OCI-M1 (cell line): ENCODE data around the gene FBXO3.
"Not testable (repeated sequence)": the region's sequence is repeated elsewhere in the genome, so short reads cannot be mapped to it uniquely, and the experiment has no call there.

ENCODE experiments used
- DNase-seq: peaks from one replicate; lab custom pipeline; 2025; lab: John Stamatoyannopoulos, UW

FBXO3 gene

DNA sequence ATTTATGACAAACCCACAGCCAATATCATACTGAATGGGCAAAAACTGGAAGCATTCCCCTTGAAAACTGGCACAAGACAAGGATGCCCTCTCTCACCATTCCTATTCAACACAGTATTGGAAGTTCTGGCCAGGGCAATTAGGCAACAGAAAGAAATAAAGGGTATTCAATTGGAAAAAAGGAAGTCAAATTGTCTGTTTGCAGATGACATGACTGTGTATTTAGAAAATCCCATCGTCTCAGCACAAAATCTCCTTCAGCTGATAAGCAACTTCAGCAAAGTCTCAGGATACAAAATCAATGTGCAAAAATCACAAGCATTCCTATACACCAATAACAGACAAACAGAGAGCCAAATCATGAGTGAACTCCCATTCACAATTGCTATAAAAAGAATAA lies 46.8 kb downstream of the FBXO3 start:
- peak; percentile 18 for DNase-seq

DNA sequence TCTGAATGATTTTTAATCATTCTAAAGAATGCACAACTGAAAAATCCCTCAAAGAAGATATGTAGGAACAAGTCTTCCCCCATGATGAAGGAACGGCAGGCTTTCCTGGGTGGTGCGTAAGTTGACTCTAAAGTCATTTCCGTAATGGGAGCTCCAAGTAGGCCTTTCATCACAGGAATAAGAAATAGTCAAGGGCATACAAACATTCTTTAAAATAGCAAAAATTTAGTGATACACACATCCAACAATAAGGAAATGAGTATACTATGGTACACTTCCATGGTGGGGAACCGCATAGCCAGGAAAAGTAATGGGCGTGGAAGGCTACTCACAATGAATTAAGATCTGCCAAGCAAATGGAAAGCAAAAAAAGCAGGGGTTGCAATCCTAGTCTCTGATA lies 48.8 kb downstream of the FBXO3 start:
- no peak for DNase-seq

DNA sequence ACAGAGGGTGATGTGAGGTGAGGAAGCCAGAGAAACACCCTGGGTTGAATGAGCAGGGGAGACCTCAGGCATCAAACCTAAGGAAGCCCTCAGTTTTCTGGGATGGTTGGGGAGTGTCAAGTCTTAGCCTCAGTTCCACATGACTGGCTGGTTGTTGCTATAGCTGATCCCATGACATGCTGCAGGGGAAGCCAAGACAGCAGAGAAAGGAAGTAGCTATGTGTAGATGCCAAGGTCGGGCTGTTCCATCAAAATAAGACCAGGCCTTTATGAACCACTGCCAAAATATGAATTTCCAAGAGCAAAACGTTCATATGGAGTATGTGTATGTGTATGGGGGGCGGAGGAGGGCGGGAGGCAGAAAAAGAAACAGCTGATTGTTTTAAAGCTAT lies 49.7 kb downstream of the FBXO3 start:
- DNase-seq, result peak; percentile 34

DNA sequence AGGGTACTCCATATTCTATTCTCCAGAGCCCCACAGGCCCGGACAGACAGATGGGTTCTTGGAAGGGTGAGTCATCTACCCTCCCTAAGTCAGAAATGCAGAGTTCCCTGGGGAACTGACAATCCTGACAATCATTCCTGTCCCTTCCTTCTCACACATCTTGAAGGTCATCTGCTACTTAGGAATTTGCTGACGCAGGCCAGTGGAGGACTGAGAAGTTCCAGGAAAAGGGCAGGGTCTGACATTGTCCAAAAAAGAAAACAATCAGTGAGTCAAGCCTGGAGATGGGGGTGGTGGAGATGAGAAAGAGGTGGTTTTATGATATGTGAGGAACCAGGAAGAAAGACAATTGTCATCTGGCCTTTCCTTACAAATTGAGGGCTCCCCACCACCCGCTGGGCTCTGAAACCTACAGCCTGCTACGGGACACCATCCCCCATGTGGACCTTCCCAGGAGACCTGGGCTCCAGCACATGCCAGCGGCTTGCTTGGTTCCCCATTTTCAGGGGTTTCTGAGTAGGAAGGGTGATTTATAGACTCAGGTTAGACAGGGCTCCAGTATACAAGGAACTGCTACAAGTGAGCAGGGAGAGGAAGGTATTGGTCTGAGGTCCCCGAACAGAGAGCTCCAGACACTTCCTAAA lies 51.0 kb downstream of the FBXO3 start:
- peak; percentile 61 for DNase-seq

DNA sequence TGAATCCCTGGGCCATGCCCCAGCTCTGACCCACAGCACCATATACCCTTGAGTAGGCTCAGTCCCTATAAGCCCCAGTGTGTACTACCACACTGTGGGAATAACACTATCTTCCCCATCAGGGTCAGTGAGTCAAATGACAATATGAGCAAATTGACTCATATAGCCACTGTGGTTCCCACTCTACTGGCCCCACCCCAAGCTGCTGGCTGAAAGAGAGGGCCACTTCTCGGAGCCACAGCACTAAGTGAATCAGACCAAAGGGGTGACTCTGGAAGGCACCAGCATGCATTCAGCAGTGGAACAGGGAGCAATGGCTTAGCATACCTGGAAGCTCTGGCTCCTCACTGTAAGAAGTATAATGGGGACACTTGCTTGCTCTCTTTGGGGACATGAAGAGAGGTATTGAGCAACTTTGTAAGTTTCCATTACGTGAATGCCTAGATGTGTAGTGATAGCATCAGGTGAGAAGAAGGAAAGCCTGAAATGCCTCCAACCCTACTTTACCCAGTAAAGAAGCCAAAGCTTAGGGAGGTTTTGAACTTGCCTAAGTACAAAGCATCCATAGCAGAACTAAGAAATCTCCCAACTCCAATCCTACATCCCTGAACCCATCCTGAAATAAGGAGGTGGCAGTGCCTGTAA lies 51.6 kb downstream of the FBXO3 start:
- DNase-seq, result peak; percentile 59

DNA sequence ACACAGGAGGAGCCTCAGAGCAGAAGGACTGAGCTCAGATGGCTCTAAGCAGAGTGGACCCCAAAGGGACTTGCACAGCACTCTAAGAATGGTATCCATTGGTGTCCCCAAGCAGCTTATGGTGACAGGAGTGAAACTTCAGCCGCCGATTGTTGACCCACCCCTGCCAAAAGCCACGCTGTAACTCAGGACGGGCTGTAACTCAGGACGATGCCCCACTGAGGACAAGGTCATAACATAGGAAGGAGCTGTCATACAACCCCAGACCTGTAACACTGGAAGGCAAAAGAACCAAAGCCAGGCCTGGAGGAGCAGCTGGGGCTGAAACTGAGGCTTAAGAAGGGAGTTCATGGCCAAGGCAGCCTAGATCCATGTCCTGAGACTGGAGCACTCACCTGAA lies 52.3 kb downstream of the FBXO3 start:
- DNase-seq, result no peak

DNA sequence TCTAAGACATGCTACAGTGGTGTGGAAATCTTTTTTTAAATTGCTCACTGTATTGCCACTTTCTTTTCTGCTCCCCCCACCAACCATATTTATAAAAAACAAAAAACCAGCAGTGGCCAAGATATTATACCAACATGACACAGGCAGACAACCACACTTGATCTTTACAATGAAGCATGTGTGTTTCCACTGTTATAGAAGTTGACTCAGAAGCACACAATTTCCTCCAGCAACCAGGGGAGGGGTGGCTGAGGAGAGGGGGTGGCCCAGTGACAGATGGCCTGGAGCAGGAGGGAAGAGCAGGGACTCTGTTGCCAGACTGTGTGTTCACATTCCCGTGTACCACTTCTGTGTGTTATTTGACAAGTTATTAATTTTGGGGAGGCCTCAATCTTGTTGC lies 52.9 kb downstream of the FBXO3 start:
- no peak for DNase-seq

DNA sequence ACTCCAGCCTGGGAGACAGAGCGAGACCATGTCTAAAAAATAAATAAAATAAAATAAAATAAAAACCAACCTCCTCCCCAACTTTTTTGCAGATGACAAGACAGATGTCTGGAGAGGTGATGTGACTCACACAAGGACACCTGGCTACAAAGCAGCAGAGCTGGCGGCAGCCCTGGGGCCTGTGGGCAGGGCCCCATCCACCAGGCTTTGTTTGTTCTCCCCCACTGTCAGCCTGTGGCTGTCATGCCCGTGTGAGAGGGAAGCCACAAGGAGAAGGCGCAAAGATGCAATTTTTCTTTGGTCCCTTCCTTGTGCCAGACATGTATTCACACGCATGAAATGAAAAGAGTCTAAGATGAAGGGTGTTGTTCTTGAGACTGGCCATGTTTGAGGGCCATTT lies 54.7 kb downstream of the FBXO3 start:
- DNase-seq, result no peak

DNA sequence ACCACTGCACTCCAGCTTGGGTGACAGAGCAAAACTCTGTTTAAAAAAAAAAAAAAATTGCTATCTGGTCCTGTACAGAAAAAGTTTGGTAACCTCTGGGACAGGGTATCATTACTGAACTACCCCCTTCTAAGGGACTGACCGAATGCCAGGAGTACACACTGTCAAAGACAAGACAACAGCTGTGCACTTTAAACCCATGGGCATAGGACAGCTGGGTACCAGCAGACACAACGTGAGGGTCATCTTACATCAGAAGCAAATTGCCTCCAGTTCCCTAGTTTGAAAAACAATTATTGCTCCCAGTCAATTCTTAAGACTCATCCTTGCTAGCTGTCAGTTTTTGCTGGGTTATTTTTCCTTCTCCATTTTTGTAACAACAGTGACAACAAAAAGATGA lies 55.9 kb downstream of the FBXO3 start:
- no peak for DNase-seq

DNA sequence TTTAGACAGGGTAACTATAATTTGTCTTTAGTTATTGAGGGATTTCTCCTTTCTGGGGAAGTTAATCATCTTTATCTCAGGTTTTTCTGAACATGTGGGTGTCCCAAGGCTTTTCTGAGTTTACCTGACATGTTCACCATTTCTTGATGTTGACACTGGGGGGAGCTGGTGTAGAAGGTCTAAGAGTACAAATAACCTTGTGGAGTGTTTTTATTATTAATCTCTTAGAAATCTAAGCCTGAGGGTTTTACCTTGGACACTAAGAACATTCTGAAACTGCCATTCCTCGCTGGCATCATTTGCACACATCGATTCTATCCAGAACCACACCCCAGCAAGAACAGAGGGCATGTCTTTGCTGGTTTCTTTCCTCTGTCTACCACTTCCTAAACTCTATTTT lies 58.1 kb downstream of the FBXO3 start:
- DNase-seq, result peak; percentile 61

DNA sequence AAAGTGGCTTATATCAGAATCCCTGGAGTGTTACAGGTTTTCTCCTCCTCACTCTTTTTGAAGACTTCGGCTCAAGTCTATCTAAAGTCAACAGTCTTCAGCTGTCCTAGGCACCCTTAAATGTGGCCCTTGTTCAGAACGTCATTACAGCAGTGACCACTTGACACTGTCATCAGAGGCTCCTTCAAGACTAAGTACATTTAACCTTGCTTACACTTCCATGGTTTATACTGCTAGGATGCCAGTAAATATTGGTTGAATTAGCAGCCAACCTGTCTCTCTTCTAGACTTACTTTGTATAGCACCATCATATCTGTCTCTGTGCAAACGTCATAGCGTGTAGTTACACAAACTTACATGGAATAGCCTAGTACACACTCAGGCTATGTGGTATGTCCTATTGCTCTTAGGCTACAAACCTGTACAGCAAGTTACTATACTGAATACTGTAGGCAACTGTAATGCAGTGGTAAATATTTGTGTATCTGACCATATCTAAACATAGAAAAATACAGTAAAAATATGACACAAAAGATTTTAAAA lies 60.4 kb downstream of the FBXO3 start:
- DNase-seq, result no peak

DNA sequence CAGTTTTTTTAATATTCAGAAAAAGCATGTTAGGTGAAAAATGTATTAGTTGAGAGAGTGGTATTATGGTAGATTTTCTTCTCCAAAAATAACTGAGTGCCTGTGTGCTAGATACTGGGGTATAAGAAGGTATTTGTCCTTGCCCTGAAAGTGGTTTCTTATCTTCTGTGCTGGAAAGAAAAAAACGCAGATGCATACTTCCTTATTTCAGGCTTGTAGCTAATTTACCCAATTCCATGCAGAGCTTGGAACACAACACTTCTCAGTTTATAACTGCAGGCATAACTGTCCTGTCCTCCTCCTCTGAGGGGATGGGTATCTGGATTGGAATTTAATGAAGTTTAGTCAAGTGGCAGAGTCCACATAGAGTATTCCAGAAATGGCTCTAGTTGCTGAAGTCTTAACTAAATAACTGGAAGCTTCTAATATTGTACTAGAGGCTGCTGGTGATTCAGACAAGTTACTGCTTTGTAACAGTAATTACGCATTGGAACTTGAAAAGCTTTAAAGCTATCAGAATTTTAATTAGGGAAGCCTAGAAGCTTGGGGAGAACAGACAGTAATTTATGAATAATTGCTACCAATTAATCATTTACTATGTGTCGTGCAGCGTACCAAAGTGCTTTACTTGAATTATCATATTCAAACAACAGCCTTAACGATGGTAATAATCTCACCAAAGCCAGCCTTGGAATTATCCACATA lies 61.0 kb downstream of the FBXO3 start:
- DNase-seq, result peak; percentile 81

DNA sequence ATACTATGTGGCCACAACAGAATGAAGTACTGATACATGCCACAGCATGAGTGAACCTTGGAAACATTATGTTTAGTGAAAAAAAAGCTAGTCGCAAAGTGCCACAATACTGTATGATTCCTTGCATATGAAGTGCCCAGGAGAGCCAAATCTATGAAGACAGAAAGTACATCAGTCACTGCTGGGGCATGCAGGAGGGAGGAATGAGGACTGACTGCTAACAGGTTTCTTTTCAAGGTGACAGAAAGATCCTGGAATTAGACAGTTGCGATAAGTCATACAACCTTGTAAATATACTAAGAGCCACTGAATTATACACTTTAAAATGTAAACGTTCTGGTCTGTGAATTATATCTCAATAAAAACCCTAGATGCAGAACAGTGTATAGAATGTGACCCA lies 61.9 kb downstream of the FBXO3 start:
- no peak for DNase-seq

DNA sequence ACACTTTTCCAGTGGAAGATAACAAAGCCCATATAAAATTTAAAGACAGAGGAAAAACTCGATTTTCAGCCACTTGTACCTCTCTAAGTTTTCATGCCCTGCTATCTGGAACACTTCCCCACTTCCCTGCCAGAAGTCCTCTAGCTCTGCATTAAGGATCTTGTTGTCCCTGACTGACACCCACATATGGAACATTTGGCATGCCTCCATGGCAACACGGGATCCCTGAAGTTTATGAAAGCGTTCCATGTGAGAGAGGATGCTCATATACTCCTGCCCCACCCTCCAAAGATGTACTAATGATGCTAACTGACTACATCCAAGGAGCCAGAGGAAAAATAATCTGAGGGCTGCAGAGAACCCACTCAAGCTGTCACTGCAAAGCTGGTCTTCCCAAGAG lies 64.9 kb downstream of the FBXO3 start:
- DNase-seq, result no peak

DNA sequence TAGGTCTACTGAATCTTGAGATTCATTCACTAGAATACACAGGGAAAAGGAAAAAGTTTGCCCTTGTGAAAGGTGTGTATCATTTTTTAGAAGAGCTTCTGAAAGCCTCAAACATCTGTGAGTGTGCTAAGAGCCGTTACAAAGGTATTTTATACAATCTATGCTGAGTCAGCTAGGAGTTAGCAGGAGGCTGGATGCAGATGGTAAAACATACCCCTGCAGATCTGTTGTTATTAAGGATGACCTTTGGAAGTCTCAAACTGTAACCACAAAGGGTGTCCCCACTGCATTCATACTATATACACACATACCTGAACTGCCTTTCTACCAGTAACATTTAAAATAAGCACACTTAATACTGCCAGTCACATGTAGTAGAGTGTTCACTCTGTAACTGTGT lies 65.3 kb downstream of the FBXO3 start:
- DNase-seq, result no peak

DNA sequence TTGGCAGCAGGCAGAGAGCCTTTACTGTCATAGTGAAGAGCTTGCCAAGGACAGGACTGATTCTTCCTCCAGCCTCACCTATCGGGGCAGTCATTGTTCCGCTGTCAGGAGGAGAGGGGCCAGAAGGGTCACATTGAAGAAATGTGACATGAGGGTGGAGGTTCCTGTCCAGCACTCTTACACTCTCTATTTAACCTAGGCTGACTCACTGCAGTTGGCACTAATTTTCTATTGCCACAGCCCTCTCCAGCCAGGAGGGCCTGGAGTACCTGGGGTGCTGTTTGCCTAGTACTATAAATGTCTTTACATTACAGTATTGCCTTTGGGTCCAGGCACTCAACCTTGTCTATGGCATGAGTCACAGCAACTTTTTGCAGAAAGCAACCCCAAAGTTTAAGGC lies 66.5 kb downstream of the FBXO3 start:
- not testable (repeated sequence) for DNase-seq

DNA sequence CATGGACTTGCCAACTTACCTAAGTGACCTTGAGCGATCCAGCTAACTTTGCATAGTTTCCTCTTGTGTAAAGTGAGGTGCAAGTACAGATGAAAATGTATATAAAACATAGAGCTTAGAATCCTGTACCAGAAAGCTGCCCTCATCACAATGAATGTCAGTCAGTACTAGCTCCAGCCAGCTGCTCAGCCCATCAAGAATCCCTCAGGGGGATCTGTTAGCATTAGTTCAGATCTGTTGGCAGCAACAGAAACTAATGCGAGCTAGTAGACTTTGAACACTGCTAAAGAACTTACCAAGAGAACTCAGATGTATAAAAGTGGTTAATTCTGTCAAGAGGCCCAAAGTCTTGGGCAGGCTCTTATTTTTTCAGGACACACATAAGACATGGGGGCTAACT lies 67.4 kb downstream of the FBXO3 start:
- DNase-seq, result no peak

DNA sequence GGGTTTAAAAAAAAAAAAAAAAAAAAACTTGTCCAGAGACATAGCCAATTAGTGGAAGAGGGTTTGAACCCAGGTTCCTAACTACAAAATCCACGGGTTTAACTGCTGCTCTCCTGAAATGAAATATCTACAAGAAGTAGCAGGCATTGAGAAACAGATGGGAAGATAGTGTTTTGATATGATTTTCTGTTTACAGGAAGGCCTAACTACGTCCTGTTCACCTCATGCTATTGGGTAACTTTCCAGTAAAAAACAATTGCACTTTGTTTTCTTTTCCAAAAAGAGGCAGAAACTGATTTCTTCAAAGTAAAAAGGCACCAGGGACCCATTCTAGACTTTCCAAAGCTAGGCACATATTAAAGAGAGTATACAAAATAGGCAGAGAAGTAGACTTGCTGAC lies 67.8 kb downstream of the FBXO3 start:
- peak; percentile 62 for DNase-seq

DNA sequence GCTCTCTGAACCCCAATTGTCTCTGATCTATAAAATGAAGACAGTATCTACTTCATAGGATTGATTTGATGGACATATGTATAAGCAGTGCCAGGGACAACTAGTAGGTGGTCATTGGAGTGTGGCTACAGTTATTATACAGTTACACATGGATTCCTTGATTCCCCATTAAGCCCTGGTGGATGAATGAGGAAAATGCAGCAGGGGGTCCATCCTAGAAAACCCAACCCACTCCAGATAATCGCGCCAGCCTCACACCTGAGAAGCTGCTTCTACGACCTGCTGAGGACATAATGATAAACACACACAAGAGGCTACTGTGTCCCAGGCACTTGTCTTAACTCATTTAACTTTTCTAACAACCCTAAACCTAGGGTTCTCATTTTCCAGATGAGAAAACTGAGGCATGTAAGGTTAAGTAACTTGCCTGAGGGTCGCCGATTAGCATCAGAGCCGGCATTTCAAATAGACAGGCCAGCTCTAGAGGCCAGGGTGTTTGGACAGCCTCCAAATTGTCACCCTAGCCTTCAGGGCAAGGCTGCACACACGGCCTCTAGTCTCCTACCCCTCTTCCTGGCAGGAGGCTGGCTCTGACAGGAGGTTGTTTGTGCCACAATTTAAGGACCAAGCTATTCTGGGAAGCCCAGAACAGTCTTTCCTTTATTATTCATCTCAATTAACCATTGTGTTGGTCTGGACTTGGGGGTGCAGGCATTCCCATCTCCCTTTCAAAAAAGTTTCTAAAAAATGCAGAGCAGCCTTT lies 69.9 kb downstream of the FBXO3 start:
- no peak for DNase-seq

DNA sequence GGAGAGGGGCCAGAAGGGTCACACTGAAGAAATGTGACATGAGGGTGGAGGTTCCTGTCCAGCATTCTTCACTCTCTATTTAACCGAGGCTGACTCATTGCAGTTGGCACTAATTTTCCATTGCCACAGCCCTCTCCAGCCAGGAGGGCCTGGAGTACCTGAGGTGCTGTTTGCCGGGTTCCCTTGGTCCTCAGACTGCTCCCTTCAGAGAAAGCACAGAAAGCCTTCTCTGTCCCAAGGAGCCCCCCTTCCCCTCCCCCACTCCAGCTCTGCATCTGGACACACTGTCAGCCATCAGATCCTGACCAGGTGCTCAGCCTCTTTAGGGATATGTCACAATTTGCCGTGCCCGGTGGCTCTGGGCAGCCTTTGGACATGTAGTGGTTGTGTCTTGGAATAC lies 70.5 kb downstream of the FBXO3 start:
- DNase-seq, result no peak

DNA sequence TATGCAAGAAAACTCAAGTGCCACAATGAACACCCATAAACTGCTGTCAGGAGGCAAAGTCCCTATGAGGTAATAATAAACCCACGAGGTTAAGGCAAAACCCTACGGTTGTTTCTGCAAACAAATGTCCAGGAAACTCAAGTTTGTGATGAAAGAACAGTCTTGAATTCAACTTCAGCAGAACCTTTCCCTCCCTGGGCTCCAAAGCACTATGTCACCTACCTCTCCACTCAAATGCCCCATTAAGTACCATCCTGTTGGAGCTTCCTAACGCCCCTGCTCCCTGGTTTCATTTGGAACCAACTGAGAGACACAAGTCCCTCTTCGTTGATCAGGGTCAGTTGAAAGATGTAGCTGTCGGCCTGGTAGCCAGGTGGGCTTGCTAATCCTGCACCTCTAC lies 71.1 kb downstream of the FBXO3 start:
- DNase-seq, result no peak
